ENCODE results near the gene ZNF583. TPM values are rescaled to one million over a fixed set of nuclear protein-coding genes. Genes with fewer than 3 reads are reported as not detected.

The ZNF583 gene
- total RNA-seq, 1 experiment from 2014 or later, result 3.5 TPM

DNA sequence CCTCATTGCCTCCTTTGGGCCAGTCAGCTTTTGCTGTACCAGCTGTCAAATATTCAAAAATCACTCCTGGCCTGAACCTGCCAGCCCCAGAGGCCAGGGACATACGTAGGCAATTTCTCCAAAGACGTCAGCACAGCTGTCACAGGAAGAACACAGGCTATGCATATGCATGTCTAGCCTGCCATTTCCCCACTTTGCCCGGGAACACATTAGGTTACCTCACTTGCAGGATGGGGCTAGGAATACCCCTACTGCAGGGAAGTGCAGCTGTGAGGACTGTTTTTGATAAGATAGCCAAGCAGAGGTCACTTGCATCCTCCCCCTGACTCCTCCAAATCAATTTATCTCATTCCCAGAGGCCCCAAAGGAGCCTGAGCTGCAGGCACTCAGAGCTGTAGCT is 70.2 kb downstream of the ZNF583 start:
- no peak for DNase-seq (ENCODE audit: low read depth)

DNA sequence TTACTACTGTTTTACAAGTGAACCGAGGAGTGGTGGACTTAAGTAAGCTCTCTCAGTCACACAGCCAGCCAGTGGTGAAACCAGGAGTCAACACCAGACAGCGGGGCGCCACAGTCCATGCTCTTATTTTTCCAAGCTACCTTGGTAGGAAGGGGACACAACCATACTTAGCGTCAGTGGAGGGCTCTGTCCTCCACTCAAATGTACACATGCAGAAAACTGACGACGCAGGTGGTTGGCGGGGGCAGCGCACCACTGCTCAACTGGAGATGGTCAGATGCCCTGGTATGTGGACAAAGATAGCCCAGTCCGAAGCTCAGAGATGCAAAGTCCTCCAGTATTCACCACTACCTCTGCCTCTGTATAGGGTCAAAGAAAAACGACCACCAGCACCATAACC is 72.0 kb downstream of the ZNF583 start:
- DNase-seq (ENCODE audit: low read depth), result no peak

Other genes starting within 250 kb of the ZNF583 start
- not detected in 2 replicates for gene GALP, start 228.3 kb upstream of the ZNF583 start, total RNA-seq (2014; rRNA removed; shearing (Covaris generic))
- not detected in 2 replicates for gene ZSCAN5B, start 206.5 kb upstream of the ZNF583 start, total RNA-seq (2014; rRNA removed; shearing (Covaris generic))
- gene ZSCAN5C, start 202.1 kb upstream of the ZNF583 start, total RNA-seq (2014; rRNA removed; shearing (Covaris generic)), result not detected in 2 replicates
- gene EDDM13, start 131.6 kb upstream of the ZNF583 start, total RNA-seq (2014; rRNA removed; shearing (Covaris generic)), result not detected in 2 replicates
- gene ZSCAN5A, start 89.5 kb upstream of the ZNF583 start, total RNA-seq (2014; rRNA removed; shearing (Covaris generic)), result 8.9 and 10.9 TPM in 2 replicates
- gene ZNF582, start 10.8 kb upstream of the ZNF583 start, total RNA-seq (2014; rRNA removed; shearing (Covaris generic)), result 0.68 and 2.6 TPM in 2 replicates
- gene ZNF667, start 73.0 kb downstream of the ZNF583 start, total RNA-seq (2014; rRNA removed; shearing (Covaris generic)), result 1.7 and 1.9 TPM in 2 replicates
- 1.1 and 1.3 TPM in 2 replicates for gene ZNF471, start 103.5 kb downstream of the ZNF583 start, total RNA-seq (2014; rRNA removed; shearing (Covaris generic))
- gene ZFP28, start 134.6 kb downstream of the ZNF583 start, total RNA-seq (2014; rRNA removed; shearing (Covaris generic)), result 5.9 and 9.4 TPM in 2 replicates
- 2.7 and 2.9 TPM in 2 replicates for gene ZNF470, start 163.1 kb downstream of the ZNF583 start, total RNA-seq (2014; rRNA removed; shearing (Covaris generic))
- 6.0 and 8.3 TPM in 2 replicates for gene ZNF71, start 191.0 kb downstream of the ZNF583 start, total RNA-seq (2014; rRNA removed; shearing (Covaris generic))
- gene SMIM17, start 238.8 kb downstream of the ZNF583 start, total RNA-seq (2014; rRNA removed; shearing (Covaris generic)), result 0.36 TPM in 1 of 2 replicates, not detected in the other